GM23338 (cell line): ENCODE results near the gene KDM6A. TPM values are rescaled to one million over a fixed set of nuclear protein-coding genes. Genes with fewer than 3 reads are reported as not detected.

Source experiments
- ATAC-seq: fragments of 200-7000 bp; cut with Tn5 transposase; 3 replicates; pipeline ENCODE4 v1.9.1; 2020
- DNase-seq: peaks from one replicate; pipeline ENCODE4 v3.0.0-alpha.2; 2015; ENCODE audit warnings: low spot score
- H2AFZ ChIP-seq: fragments of 200-600 bp; sonication (generic); 2 replicates; pipeline ENCODE4 v1.8.0; 2016; ENCODE audit warnings: antibody characterized with exemption, mild to moderate bottlenecking, moderate library complexity
- H3F3A ChIP-seq: fragments of 200-600 bp; sonication (generic); replicated peaks from 2 replicates; pipeline ENCODE4 v1.8.0; 2017; ENCODE audit warnings: antibody characterized with exemption, mixed run types, low read depth
- H3K27ac ChIP-seq: fragments of 200-600 bp; sonication (generic); 2 replicates; pipeline ENCODE4 v1.6.1; 2016; ENCODE audit warnings: low read depth
- H3K27me3 ChIP-seq: fragments of 200-600 bp; sonication (generic); 2 replicates; pipeline ENCODE4 v1.8.0; 2016; ENCODE audit warnings: mild to moderate bottlenecking, mixed run types, moderate library complexity; ENCODE audit not compliant: insufficient read depth
- H3K36me3 ChIP-seq: fragments of 200-600 bp; sonication (generic); 2 replicates; pipeline ENCODE4 v1.8.0; 2016; ENCODE audit warnings: mild to moderate bottlenecking; ENCODE audit not compliant: insufficient read depth
- H3K4me1 ChIP-seq: fragments of 200-600 bp; sonication (generic); 2 replicates; pipeline ENCODE4 v1.8.0; 2016; ENCODE audit warnings: mild to moderate bottlenecking, moderate library complexity; ENCODE audit not compliant: insufficient read depth
- H3K4me2 ChIP-seq: fragments of 200-600 bp; sonication (generic); 2 replicates; pipeline ENCODE4 v1.7.1; 2017; ENCODE audit warnings: mixed run types
- H3K4me3 ChIP-seq: fragments of 200-600 bp; sonication (generic); 2 replicates; pipeline ENCODE4 v1.6.1; 2016; ENCODE audit warnings: mixed run types
- H3K79me2 ChIP-seq: fragments of 200-600 bp; sonication (generic); replicated peaks from 2 replicates; pipeline ENCODE4 v1.8.0; 2017; ENCODE audit warnings: mild to moderate bottlenecking; ENCODE audit not compliant: insufficient read depth
- H3K9me2 ChIP-seq: fragments of 200-600 bp; sonication (generic); 2 replicates; pipeline ENCODE4 v1.8.0; 2017; ENCODE audit not compliant: insufficient read depth
- H4K20me1 ChIP-seq: fragments of 200-600 bp; sonication (generic); replicated peaks from 2 replicates; pipeline ENCODE4 v1.8.0; 2017; ENCODE audit warnings: mild to moderate bottlenecking; ENCODE audit not compliant: insufficient read depth
- H3K27ac Mint-ChIP-seq: 2 replicates; pipeline ENCODE4 v1.8.0; 2020; ENCODE audit warnings: inconsistent platforms, mild to moderate bottlenecking, moderate library complexity, mixed read lengths
- H3K27me3 Mint-ChIP-seq: 3 replicates; pipeline ENCODE4 v1.8.0; 2022; ENCODE audit warnings: low read depth, mild to moderate bottlenecking, moderate library complexity, mixed read lengths, inconsistent platforms; ENCODE audit not compliant: insufficient read depth, poor library complexity
- H3K36me3 Mint-ChIP-seq: 3 replicates; pipeline ENCODE4 v1.8.0; 2021; ENCODE audit warnings: low read depth, mild to moderate bottlenecking, inconsistent platforms, moderate library complexity, mixed read lengths
- H3K4me1 Mint-ChIP-seq: 3 replicates; pipeline ENCODE4 v1.8.0; 2020; ENCODE audit warnings: mild to moderate bottlenecking, inconsistent platforms, mixed read lengths
- H3K4me3 Mint-ChIP-seq: 3 replicates; pipeline ENCODE4 v1.8.0; 2021; ENCODE audit warnings: moderate library complexity, mild to moderate bottlenecking, inconsistent platforms, mixed read lengths
- H3K9me3 Mint-ChIP-seq: 3 replicates; pipeline ENCODE4 v1.8.0; 2020; ENCODE audit warnings: moderate library complexity, mild to moderate bottlenecking, inconsistent platforms, mixed read lengths
- CREB1 ChIP-seq: fragments of 250-450 bp; sonication (Bioruptor Pico); IDR thresholded peaks from 2 replicates; pipeline ENCODE4 v1.5.0; 2020; ENCODE audit warnings: low read depth, mild to moderate bottlenecking, moderate library complexity
- POLR2AphosphoS5 ChIP-seq: IDR thresholded peaks from 2 replicates; pipeline ENCODE4 v1.6.1; 2016; ENCODE audit warnings: antibody characterized with exemption, low read depth
- ZNF114 ChIP-seq: fragments of 250-450 bp; sonication (Bioruptor Pico); IDR thresholded peaks from 2 replicates; pipeline ENCODE4 v1.5.0; 2020; ENCODE audit warnings: mild to moderate bottlenecking, moderate library complexity
- ZNF462 ChIP-seq: fragments of 250-450 bp; sonication (Bioruptor Pico); IDR thresholded peaks from 2 replicates; pipeline ENCODE4 v1.5.0; 2020; ENCODE audit warnings: mild to moderate bottlenecking, moderate library complexity
- polyA plus RNA-seq: library from polyadenylated mRNA; unstranded; fragments of >200 nt; fragmentation: Nextera tagmentation; extraction: Ambion mirVana; gene quantifications from 2 replicates; pipeline ENCODE4 v1.2.1, GENCODE V29; 2016
- total RNA-seq: library from RNA; depleted of rRNA; stranded (reverse); fragments of >200 nt; shearing (Covaris generic); gene quantifications from 2 replicates; pipeline ENCODE4 v1.2.3, GENCODE V29; 2014

KDM6A gene
- total and polyA plus RNA-seq, 2 experiments from 2014 or later, result 22.8 to 102 TPM

GRCh38 chrX:45050558-45050957, 177.6 kb downstream of the KDM6A start (continued):
- no peak for TF ChIP-seq ZNF462 (CRISPR knock-in tag)

DNA sequence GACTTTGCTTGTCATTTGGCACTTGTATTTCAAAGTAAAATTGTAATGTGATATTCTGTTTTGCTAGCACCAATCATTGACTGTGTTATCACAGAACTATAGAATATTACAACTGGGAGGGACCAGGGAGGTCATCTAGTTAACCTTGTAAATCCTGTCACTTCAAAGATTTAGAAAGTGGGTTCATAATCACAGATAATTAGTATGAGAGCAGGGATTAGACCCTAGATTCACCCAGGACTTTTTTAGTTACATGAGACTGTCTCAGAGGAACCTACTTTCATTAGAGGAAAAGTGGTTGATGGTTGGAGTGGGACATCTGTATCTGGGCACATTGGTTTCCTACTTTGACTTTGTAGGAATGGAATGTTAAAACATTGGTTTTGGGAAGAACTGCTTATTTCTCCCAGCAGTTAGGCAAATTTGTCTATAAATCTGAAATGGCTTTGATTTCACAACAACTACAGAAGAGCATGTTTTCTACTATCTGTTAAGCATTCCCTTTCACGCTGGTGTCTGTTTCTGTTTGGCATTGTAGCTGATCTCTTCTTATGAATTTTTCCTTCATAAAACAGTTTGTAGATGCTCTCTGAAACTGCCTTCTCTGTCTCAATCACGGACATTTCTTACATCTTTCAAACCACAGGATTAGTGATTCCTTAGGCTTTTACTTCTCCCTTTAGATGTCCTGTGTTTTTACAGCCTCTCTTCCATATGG, 183.6 kb downstream of the KDM6A start:
- H3K4me3 Mint-ChIP-seq, result no peak overlapping the region
- H3K27me3 Mint-ChIP-seq, result no peaks in the 10 kb centered on the region
- H3K4me3 ChIP-seq, result no peak overlapping the region
- DNase-seq (no peak), ATAC-seq (no peak)
- H3K4me1 ChIP-seq, result no peaks in the 10 kb centered on the region
- H3K27me3 ChIP-seq, result no peaks in the 10 kb centered on the region
- peaks cover 43% of the 10 kb centered on the region for H3K36me3 Mint-ChIP-seq
- H4K20me1 ChIP-seq, result peaks cover 4% of the 10 kb centered on the region; the same call in 1 of the 2 replicates
- H3K79me2 ChIP-seq, result peaks cover 27% of the 10 kb centered on the region
- no peak overlapping the region for H2AFZ ChIP-seq
- no peak overlapping the region for H3K27ac Mint-ChIP-seq
- no peaks in the 10 kb centered on the region for H3K4me1 Mint-ChIP-seq
- H3K9me2 ChIP-seq, result no peaks in the 10 kb centered on the region
- peaks cover 16% of the 10 kb centered on the region; the same call in 1 of the 2 replicates for H3K36me3 ChIP-seq
- H3F3A ChIP-seq, result no peaks in the 10 kb centered on the region
- H3K27ac ChIP-seq, result no peak overlapping the region
- H3K4me2 ChIP-seq, result no peak overlapping the region
- no peaks in the 10 kb centered on the region for H3K9me3 Mint-ChIP-seq
- no peak for TF ChIP-seq POLR2AphosphoS5
- no peak for TF ChIP-seq ZNF114 (CRISPR knock-in tag)
- no peak for TF ChIP-seq CREB1 (CRISPR knock-in tag)
- no peak for TF ChIP-seq ZNF462 (CRISPR knock-in tag)
